Testis (tissue), 3 donors: ENCODE results near the gene UBAP1. TPM values are rescaled to one million over a fixed set of nuclear protein-coding genes. Genes with fewer than 3 reads are reported as not detected.
"Not testable (repeated sequence)": the region's sequence is repeated elsewhere in the genome, so short reads cannot be mapped to it uniquely, and the experiment has no call there.

Source experiments
- DNase-seq: peaks from one replicate; pipeline ENCODE4 v3.0.0-alpha.2; 2019
- H3K27ac ChIP-seq, 2 donors: fragments of 200-600 bp; sonication (generic); one replicate each; pipeline ENCODE4 v1.5.1; 2019
- H3K27me3 ChIP-seq: fragments of 200-600 bp; sonication (generic); one replicate; pipeline ENCODE4 v1.5.1; 2019
- H3K36me3 ChIP-seq: fragments of 200-600 bp; sonication (generic); one replicate; pipeline ENCODE4 v1.5.1; 2017; ENCODE audit warnings: low read depth; ENCODE audit errors: missing control alignments
- H3K4me1 ChIP-seq: fragments of 200-600 bp; sonication (generic); one replicate; pipeline ENCODE4 v1.5.1; 2019
- H3K4me3 ChIP-seq, 2 donors: fragments of 200-600 bp; sonication (generic); one replicate each; pipeline ENCODE4 v1.5.1; 2017 to 2019
- H3K9me3 ChIP-seq: fragments of 200-600 bp; sonication (generic); one replicate; pipeline ENCODE4 v1.5.1; 2017
- CTCF ChIP-seq, 3 experiments: fragments of 450-650 bp in 2 of 3; fragments of 200-600 bp in 1 of 3; sonication (generic) in 1 of 3; IDR thresholded peaks; one replicate each; pipeline ENCODE4 v1.5.1; 2016 to 2019; ENCODE audit warnings: antibody characterized with exemption in 3 of 3, mild to moderate bottlenecking in 2 of 3, moderate library complexity in 1 of 3
- POLR2A ChIP-seq: fragments of 450-650 bp; IDR thresholded peaks from one replicate; pipeline ENCODE4 v1.6.1; 2017; ENCODE audit warnings: antibody characterized with exemption, mild to moderate bottlenecking, moderate library complexity
- WGBS, 2 donors: methylation state at CpG; one replicate each; pipeline ENCODE4 v1.1.5; 2018; 5-methylcytosine and 5-hydroxymethylcytosine counted together
- intact Hi-C: fragments of 100-400 bp; cut with DNase I; formaldehyde crosslinking; loops from one replicate; pipeline ENCODE4 v1.15.1; 2023; ENCODE audit warnings: low total_unique reads
- polyA plus RNA-seq: library from polyadenylated mRNA; stranded (reverse); fragments of 350-450 nt; fragmentation: Illumina TruSeq; extraction: RNeasy Lipid Tissue Mini Kit (QIAGEN cat#74804); gene quantifications from one replicate; pipeline ENCODE4 v1.2.3, GENCODE V29; 2014; ENCODE audit warnings: low read depth, low replicate concordance; ENCODE audit not compliant: insufficient read depth
- total RNA-seq, 2 donors: library from RNA; depleted of rRNA; stranded (reverse); fragments of >200 nt; gene quantifications; one replicate each; pipeline ENCODE4 v1.2.3, GENCODE V29; 2016

Gene UBAP1
- total and polyA plus RNA-seq, 3 donors from 2014 or later, result 65.1 to 127 (median 81.9) TPM

DNA sequence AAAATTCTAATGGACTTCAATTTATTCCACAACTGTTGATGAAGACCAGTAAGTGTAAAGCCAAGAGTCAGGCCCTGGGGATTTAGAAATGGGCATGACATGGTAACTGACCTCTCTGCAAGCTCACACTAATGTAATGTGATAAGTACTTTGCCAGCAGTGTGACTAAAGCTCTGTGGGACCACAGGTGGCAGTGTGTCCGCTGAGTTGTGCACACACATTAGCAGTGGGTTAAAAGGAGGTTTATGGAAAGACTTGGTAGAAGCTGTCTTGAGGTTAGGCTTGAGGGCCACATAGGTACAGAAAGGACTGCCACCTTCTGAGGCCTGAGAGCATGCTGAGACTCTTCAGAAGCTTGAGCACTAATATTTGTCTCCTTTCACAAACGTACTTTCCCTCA lies 67.6 kb downstream of the UBAP1 start:
- Histone ChIP-seq H3K4me3 (no peak overlapping the region), H3K4me1 (peaks cover 37% of the 10 kb centered on the region), H3K9me3 (no peaks in the 10 kb centered on the region), H3K36me3 (peaks cover 6% of the 10 kb centered on the region), H3K27ac (no peak overlapping the region), H3K27me3 (no peaks in the 10 kb centered on the region)
- no peak for TF ChIP-seq CTCF (IDR thresholded peaks at IDR 0.05)
- no peak for TF ChIP-seq POLR2A
- intact Hi-C loops, result no loop called here
- WGBS, 2 donors, result 76 to 79% methylated on average over 2 of the region's 2 CpGs
- DNase-seq, result no peak

GRCh38 chr9:34247782-34248181 lies 68.9 kb downstream of the UBAP1 start:
- WGBS, 2 donors, result 88 to 95% methylated on average over 4 of the region's 4 CpGs
- H3K36me3 ChIP-seq, intact Hi-C loops, H3K27ac ChIP-seq, DNase-seq, H3K27me3 ChIP-seq, H3K9me3 ChIP-seq, H3K4me3 ChIP-seq: not testable (repeated sequence)
- peaks cover 39% of the 10 kb centered on the region for H3K4me1 ChIP-seq

GRCh38 chr9:34249274-34249673 lies 70.4 kb downstream of the UBAP1 start:
- H3K9me3 ChIP-seq, result no peaks in the 10 kb centered on the region
- H3K36me3 ChIP-seq, result no peaks in the 10 kb centered on the region
- no peaks in the 10 kb centered on the region for H3K27me3 ChIP-seq
- peaks cover 42% of the 10 kb centered on the region for H3K4me1 ChIP-seq
- H3K27ac ChIP-seq, result peak overlapping the region in 1 of 2 donors; percentile 60
- no peak for DNase-seq
- no peak for TF ChIP-seq CTCF (IDR thresholded peaks at IDR 0.05)
- TF ChIP-seq POLR2A, result no peak
- intact Hi-C loops, result no loop called here
- whole genome bisulfite sequencing, 2 donors, result 85 to 93% methylated on average over 7 of the region's 7 CpGs
- no peak overlapping the region for H3K4me3 ChIP-seq

GRCh38 chr9:34250721-34251120 lies 71.9 kb downstream of the UBAP1 start:
- Histone ChIP-seq H3K27ac (no peak overlapping the region), H3K4me1 (peaks cover 56% of the 10 kb centered on the region), H3K36me3 (no peaks in the 10 kb centered on the region), H3K27me3 (no peaks in the 10 kb centered on the region), H3K4me3 (no peak overlapping the region), H3K9me3 (no peaks in the 10 kb centered on the region)
- no peak for TF ChIP-seq CTCF (IDR thresholded peaks at IDR 0.05)
- TF ChIP-seq POLR2A, result no peak
- DNase-seq, result no peak
- intact Hi-C loops, result loop anchor here (10.0 kb wide), 2 partner anchors 56 to 166 kb away; no protein-coding TSS in a partner anchor
- WGBS, 2 donors, result 82 to 87% methylated on average over 2 of the region's 2 CpGs

DNA sequence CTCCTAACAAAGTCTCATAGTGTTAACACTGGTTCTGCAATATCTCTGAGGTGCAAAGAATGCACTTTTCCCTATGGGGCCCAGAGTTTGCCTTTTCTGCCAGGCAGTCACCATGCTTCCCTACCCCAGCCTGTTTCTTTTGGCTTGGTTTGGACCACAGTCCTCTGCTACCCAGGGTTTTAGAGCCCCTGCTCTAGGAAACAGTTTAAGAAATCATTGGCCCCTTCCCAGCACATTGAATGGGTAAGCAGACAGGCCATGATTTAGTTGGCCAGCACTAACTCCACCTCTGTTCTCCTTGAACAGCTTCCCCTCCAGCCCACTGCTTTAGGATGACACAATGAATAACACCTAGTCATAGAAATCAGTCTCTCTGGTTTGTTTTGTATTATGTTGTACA lies 73.2 kb downstream of the UBAP1 start:
- peaks cover 65% of the 10 kb centered on the region for H3K4me1 ChIP-seq
- TF ChIP-seq CTCF (IDR thresholded peaks at IDR 0.05) (no peak), POLR2A (no peak)
- intact Hi-C loops, result loop anchor here (10.0 kb wide), 2 partner anchors 57 to 167 kb away; no protein-coding TSS in a partner anchor
- no peak for DNase-seq
- H3K36me3 ChIP-seq, result no peaks in the 10 kb centered on the region
- no peak overlapping the region for H3K4me3 ChIP-seq
- peak overlapping the region; percentile 1 to 95 for H3K27ac ChIP-seq
- H3K27me3 ChIP-seq, result no peaks in the 10 kb centered on the region
- no peaks in the 10 kb centered on the region for H3K9me3 ChIP-seq
